HFF-Myc (cell line): ENCODE measurements around the gene TAOK1.

Source experiments
- DNase-seq: peaks from one replicate; pipeline ENCODE4 v3.0.0-alpha.2; 2011; ENCODE audit warnings: low read depth; ENCODE audit errors: extremely low read depth
- H3K4me3 ChIP-seq: replicated peaks from 2 replicates; pipeline ENCODE4 v1.5.1; 2011; ENCODE audit warnings: low read depth, mild to moderate bottlenecking, control low read depth, low read length
- CTCF ChIP-seq: IDR thresholded peaks from 2 replicates; pipeline ENCODE4 v1.5.1; 2012; ENCODE audit warnings: mild to moderate bottlenecking, low read depth, low read length, control low read depth; ENCODE audit errors: missing control alignments

TAOK1 gene

GRCh38 chr17:29434550-29434949 is 44.4 kb downstream of the TAOK1 start:
- DNase-seq = no peak
- no peak overlapping the region for H3K4me3 ChIP-seq
- TF ChIP-seq CTCF = no peak

- TF ChIP-seq CTCF = no peak
- no peak overlapping the region for H3K4me3 ChIP-seq
- DNase-seq = no peak
Observed at GRCh38 chr17:29442451-29442850, 52.3 kb downstream of the TAOK1 start.

- no peak for TF ChIP-seq CTCF
- no peak overlapping the region for H3K4me3 ChIP-seq
- no peak for DNase-seq
Observed at GRCh38 chr17:29443041-29443739, 53.0 kb downstream of the TAOK1 start.

GRCh38 chr17:29444589-29444988 is 54.4 kb downstream of the TAOK1 start:
- H3K4me3 ChIP-seq = no peak overlapping the region
- no peak for DNase-seq
- no peak for TF ChIP-seq CTCF

GRCh38 chr17:29445844-29446243 is 55.7 kb downstream of the TAOK1 start:
- DNase-seq = no peak
- no peak for TF ChIP-seq CTCF
- H3K4me3 ChIP-seq = no peak overlapping the region

- no peak for DNase-seq
- TF ChIP-seq CTCF = no peak
- H3K4me3 ChIP-seq = no peak overlapping the region
Observed at GRCh38 chr17:29449865-29450671, 59.9 kb downstream of the TAOK1 start.
